GM23248 (cell line): ENCODE measurements around the gene GSK3A.

Source experiments
- EZH2 ChIP-seq: fragments of 200-600 bp; sonication (generic); IDR thresholded peaks from 2 replicates; pipeline ENCODE4 v1.6.1; 2018; ENCODE audit warnings: antibody characterized with exemption, mild to moderate bottlenecking; ENCODE audit not compliant: insufficient read depth, poor library complexity, severe bottlenecking
- EZH2phosphoT487 ChIP-seq: fragments of 200-600 bp; sonication (generic); IDR thresholded peaks from 2 replicates; pipeline ENCODE4 v1.6.1; 2018; ENCODE audit warnings: antibody characterized with exemption, moderate library complexity, mild to moderate bottlenecking, low read depth; ENCODE audit not compliant: insufficient read depth

- no peak for TF ChIP-seq EZH2
- TF ChIP-seq EZH2phosphoT487, result no peak
Measured at GRCh38 chr19:42203700-42204099, 38.7 kb downstream of the GSK3A start.
